Effector CD8-positive, alpha-beta T cell (primary cell): ENCODE data around the gene SEMA3B.
"Not testable (repeated sequence)": the region's sequence is repeated elsewhere in the genome, so short reads cannot be mapped to it uniquely, and the experiment has no call there.

Source experiments
- DNase-seq: peaks from one replicate; lab custom pipeline; 2025; lab: John Stamatoyannopoulos, UW

The SEMA3B gene

DNA sequence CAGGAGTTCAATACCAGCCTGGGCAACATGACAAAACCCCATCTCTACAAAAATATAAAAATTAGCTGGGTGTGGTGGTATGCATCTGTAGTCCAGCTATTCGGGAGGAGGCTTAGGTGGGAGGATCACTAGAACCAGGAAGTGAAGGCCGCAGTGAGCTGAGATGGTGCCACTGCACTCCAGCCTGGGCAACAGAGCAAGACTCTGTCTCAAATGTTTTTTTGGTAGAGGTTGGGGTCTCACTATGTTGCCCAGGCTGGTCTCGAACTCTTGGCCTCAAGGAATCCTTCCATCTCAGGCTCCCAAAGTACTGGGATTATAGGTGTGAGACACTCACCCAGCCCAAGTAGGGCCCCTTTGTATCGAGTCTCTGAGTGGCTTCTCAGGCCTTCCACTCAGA, 25.1 kb downstream of the SEMA3B start:
- no peak for DNase-seq

DNA sequence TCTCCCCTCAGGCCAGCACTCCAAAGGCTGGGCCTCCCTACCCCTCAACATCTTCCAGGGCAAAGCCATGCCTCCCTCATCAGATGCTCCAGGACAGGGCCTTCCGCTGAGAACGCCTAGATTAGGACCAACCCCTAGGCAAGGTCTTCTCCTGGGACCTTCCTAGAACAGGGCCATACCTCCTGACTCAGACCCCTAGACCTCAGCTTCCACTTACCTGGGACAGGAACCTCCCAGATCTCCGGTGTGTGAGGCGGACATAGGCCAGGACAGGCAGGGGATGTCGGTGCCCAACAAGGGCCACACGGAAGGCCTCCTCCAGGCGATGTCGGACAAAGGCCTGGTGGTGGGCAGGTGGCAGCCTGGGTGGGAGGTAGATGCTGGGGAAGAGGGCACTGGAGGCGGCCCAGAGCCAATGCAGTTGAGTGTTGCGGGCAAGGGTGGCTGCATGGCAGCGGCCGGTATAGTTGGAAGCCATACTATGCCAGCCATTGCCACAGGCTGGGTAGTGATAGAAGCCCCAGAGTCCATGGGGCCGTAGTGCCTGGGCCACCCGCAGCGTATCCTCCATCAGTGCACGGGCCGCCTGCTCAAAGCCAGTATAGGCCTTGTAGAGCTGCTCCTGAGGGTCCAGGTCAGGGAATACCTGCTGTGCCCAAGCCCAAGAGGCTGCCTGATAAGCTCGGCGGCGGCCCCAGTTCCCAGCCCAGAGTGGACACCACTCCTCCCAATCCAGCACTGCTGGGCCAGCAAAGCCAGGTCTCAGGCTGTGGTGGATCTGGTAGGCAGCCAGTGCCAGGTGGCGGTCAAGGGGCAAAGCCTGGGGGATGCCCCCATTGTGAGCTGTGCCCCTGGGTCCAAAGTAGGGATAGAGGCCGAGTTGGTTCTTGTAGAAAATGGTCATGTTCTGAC, 25.8 kb downstream of the SEMA3B start:
- DNase-seq = no peak

DNA sequence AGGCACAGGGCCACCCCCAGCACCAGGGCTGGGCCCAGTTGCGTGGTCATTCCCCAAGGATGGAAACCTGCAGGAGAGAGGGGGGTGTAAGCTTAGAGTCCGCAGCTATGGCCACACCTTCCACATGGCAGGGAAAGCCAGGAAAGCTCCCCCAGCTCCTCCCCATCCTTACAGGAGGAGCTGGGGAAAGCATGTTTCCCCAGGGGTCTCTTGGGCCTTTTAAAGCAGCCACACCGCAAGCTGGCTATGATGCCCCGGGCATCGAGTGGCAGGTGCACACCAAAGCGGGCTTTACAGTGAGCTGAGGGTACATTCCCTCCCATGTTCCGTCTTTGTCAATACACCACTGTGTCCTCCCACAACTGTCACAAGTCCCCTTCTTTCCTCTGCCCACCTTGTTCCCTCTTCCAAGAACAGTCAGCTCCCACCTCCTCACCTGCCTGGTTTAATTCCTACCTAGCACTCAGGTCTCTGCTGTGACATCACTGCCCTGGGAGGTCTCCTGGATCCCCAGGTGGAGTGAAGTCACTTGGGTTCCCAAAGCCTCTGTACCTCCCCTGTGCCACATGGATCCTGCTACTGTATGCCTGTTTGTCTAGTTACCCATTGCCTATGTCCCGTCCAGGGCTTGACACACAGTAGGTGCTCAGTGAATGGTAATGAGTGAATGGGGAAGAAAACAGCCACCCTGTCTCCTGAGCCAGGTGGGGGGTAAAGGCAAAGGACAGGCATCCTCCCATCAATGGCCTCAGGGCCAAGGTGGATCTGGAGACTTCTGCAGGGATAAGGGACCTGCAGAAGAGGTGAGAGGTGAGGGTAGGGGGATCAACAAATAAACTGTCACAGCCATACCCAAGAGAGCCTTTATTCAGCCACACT, 26.8 kb downstream of the SEMA3B start:
- no peak for DNase-seq

DNA sequence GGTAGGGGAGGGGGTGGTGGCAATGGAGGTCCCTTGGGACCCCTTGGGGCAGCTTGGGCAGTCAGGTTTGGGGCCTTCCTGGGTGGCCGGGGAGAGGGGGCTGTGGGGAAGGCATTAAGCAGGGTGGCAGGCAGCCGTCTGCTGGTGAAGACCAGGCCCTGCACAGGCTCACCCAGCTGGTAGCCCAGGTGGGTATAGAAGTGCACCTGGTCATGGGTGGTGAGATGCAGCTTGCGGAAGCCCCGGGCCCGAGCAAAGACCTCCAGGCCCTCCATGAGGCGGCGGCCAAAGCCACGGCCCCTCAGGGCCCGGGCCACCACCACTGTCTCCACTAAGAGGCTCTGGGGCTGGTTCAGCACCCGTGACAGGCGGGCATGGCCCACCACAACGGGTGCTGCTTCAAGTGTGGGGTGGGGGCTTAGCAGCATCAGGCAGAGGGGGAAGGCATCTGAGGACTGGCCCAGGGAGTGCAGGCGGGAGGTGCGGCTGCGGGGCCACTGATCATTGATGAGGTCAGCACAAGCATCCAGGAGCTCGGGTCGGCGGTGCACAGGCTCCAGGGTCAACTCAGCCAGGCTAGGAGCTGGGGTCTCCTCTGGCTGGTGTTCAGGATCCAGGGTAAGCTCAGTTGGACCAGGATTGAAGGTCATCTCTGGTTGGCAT, 27.9 kb downstream of the SEMA3B start:
- DNase-seq = no peak

DNA sequence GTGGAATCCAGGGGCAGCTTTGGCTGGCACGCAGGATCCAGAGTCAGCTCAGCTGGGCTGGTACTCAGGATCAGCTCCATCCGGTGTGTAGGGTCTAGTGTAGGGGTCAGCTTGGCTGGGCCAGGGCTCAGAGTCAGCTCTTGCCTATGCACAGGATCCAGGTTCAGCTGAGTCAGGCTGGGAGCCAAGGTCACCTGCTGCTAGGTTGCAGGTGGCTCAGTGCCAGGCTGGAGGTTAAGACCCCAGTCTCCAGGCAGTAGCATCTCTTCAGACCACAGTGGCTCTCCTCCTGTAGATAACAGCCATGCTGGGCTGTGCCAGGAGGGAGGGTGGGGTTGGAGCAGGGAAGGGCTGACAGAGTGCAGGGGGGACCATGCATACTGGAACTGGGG, 28.4 kb downstream of the SEMA3B start:
- no peak for DNase-seq

DNA sequence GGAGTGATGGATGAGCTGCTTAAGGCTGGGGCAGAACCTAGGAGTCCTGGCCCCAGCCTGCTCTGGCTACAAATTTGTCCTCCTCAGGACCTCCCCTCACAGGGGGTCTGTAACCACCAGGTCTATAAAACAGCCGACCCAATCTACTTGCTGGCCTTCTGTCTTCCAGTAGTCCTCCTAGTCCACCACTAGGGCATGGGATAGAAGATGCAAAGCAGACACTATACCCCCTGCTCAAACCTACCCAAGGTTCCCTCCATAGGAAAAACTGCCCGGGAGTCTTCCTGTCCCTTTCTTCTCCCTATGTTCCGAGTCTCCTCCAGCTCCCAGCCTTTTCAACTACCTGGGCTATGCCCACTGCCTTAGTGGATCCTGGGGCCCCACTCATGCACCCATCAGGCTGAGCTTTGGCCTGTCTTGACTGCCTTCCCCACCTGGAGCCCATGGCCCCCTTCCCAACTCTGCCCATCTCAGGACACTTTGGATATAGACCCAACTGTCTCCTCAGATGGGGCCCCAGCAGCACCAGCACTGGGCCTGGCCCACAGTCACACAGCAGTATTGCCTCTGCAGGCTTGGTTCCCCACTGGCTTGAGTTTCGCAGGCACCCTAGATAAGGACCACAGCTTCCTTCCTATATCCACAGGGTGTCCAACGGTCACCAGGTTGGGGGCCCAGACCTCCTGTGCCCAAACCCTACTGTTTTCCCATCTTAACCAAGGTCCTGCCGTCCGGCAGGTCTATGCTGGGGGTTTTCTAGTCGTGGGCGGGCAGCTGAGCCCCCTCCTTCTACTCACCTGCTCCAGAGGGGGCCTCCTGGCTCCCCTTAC, 29.2 kb downstream of the SEMA3B start:
- no peak for DNase-seq

DNA sequence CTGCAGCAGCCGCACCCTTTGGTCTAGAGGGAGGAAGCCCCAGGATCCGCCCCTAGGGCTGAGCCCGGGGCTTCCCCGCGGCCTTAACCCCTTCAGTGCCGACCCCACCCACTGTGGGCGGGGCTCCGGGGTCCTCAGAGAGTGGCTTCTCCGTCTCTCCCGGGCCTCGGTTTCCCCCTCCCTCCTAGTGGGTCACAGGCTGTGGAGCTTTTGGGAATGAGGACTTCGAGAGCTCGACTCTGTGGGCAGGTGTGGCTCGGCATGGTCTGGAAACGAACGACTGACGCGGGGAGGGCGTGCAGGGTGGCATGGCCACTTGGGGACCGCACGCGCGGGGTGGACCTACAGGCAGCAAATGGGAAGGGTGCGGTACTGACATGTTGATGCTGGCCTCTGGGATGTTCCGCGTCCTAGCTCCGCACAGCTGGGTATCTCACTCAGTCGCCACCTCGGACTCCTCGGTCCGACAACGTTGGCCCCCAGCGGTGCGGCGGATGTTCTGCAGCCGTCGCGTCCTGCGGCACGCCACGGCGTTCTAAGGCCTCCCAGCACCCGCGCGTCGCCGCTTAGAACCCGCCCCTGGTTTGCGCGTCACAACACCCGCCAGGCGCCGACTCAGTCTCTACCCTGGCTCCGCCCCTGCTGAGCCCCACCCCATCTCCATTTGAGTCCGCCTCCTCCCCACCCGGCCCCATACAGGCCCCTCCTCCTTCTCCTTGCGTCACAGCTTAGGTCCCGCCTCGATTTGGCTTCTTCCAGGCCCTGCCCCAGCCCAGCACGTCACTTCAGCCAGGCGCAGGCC, 30.1 kb downstream of the SEMA3B start, which contains the start of the genes HYAL3 and NAA80:
HYAL3 (minus strand) TSS at position 570 of the 802 bp plus-strand sequence. CDS start 3,803 bp downstream, outside the sequence.
NAA80 (minus strand) TSS at position 570 of the 802 bp plus-strand sequence. CDS start 1,942 bp downstream, outside the sequence.
- DNase-seq = peak; percentile 98

DNA sequence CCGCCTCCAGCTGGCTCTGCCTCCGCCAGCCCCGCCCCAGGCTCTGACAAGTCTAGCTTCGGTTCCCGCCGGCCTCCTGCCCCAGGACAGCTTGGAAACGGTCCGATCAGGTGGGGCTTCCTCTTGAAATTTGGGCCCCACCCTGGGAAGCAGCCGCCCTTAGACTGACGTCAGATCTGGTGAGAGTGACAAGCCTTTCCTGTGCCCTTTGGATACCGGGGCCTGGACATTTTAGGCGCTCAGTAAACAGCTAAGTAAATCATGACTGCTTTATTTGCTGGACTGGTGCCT, 30.6 kb downstream of the SEMA3B start:
- no peak for DNase-seq

DNA sequence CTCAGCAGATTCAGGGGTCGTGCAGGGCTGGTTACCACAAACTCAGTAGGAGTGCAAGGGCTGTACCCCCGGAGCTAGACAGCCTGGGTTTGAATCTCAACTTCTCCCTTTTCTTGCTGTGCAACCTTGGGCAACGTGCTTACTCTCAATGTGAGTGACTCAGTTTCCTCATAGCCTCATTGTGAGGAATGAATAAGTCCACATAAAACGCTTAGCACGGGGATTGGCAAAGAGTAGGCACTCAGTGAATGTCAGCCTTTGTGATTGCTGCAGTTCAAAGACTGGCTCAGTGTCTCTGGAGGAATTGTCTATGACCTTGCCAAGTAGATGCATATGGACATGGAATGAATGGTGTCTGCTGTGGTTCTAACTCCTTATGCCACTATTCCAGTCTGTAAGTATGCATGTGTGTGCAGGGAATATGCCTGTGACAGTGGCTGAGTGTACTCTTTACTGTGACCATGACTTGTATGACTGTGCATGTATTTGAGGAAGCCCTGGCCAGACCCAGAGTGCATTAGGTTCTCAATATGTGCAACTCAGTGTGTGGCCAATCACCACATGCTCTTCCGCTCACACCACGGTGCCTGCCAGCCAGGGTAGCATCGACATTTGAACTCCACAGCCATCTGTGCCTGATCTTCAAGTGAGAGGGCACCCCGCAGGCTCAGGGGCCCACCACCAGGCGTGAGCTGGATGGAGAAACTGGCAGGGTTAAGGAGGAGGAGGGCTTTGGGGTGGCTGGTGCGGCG, 31.2 kb downstream of the SEMA3B start:
- DNase-seq = no peak

DNA sequence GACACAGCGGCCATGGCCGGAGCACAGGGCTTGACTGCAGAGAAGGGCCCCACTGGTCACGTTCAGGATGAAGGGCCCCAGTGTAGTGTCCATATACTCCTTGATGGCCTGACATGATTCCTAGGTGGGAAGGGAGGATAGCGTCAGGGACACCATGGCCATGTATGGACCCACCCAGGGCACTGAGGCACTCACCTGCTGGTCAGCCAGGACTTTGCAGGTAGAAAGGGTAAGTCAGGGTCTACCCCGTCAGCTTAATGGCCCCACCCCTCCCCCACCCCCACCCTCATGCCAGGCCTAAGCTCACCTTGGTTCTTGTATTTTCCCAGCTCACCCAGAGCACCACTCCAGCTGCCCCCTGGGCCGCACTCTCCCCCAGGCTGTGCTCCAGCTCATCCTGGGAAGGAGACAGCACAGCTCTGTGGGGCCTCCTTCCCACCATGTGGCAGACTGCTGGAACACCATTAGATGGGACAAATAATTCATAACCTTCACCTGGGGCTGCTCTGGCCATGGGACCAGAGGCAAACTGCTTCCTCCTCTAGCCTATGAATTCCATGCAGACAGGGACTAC, 31.8 kb downstream of the SEMA3B start:
- no peak for DNase-seq

DNA sequence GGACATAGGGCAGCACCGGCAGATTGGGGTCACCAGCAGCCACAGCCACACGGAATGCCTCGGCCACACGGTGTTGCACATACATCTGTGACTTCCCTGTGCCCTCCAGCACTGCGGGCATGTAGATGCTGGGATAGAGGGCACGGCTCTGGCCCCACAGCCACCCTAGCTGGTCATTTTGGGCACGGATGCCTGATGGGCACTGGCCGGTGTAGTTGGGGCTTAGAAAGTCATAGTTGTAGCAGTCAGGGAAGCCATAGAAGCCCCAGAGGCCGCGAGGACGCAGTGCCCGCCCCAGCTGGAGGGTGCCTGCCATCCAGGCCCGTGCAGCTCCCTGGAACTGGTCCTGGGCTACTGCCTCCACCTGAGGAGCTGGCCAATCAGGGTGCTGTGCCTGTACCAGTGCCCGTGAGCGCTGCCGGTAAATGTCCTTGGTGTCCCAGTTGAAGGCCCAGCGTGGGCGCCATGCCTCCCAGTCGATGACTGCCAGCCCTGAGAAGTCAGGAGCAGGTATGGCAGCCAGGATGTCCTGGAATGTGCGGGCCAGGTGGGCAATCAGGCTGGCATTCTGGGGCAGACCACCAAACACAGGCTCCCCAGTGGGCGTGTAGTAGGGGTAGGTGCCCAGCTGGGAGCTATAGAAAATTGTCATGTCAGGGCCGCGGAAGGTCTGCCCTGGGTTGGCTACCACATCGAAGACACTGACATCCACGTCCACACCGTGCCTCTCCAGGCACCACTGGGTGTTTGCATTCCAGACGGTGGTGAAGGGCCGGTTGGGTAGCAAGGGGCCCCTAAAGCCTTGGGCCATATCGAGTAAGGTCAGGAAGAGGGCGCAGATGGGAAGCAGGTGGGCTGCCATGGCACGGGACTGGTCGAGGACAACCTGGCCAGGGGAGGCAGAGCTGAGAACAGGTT, 33.4 kb downstream of the SEMA3B start:
- DNase-seq = no peak

DNA sequence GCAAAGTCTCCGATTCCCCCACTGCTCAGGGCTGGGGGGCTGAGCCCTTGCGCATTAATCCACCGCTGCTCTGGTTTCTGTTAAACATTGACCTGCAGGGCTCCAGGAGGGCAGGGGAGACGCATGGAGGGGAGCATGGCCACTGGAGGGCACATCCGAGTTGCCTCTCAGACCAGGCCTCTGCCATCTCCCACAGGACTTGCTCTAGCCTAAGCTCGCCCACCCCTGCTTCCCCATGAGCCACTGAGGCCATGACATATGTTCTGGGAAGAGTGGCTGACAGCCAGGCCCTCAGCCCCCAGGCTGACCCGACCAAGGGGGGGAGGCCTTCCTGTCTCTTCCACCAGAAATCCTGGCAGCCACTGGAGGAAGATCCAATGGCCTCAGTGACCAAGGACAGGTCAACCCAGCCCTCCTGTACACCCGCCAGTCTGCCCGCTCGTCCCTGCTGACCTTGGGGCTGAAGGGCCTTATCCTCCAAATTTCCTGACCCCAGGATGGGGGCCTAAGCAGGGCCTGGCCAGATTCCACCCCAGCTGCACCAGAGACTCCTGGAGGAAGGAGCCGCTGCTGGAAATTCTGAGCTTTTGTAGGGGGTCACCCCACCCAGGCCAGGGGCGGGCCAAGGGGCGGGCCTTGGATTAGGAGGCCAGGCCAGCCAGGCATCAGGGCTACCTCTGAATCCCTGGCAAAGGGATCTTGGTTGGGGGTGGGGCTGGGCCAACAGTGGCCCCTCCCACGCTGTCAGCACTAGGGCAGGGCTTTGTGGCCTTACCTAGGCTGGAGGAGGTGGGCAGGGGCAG, 34.3 kb downstream of the SEMA3B start, which contains the start of gene HYAL1:
HYAL1 (minus strand) TSS at position 562 of the 803 bp plus-strand sequence. CDS start 618 bp downstream, outside the sequence.
- no peak for DNase-seq

DNA sequence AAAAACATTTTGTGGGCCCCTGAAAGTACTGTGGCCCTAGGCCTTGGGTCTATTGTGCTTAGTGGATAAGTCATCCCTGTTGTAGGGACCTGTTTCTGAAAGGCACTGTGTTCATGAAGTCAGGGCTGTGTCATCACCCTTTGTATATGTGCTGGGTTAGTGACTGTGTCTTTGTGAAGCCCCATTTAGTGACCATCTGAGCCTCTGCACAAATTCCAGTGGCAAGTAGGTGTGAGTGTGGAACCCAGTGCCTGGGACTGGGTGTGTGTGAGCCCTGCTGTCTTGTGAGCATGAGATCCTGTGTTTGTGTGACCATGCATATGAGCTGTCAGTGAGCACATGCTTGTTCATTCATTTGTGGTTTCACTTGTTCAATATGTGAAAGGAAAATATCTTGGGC, 35.7 kb downstream of the SEMA3B start:
- DNase-seq = no peak

DNA sequence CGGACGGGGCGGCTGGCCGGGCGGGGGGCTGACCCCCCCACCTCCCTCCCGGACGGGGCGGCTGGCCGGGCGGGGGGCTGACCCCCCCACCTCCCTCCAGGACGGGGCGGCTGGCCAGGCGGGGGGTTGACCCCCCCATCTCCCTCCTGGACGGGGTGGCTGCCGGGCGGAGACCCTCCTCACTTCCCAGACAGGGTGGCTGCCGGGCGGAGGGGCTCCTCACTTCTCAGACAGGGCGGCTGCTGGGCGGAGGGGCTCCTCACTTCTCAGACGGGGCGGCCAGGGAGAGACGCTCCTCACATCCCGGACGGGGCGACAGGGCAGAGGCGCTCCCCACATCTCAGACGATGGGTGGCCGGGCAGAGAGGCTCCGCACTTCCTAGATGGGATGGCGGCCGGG, 43.1 kb downstream of the SEMA3B start:
- DNase-seq = not testable (repeated sequence)

DNA sequence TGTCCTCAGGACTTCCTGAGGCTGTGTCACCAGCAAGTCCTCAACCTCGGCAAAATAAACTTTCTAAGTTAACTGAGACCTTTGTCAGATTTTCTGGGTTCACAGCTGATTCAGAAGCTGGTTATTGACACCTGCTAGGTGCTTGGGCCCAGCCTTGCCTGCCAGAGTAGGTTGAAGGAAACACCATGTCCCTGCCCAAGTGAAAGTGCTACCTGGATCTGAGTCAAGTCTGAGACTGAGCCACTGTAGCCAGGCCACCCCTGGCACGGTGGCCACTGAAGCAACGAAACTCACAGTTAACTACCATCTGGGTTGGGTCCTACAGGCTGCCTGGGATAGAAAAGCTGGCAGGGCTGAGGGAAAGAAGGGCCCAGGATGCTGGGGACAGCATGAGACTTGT, 45.4 kb downstream of the SEMA3B start:
- no peak for DNase-seq

DNA sequence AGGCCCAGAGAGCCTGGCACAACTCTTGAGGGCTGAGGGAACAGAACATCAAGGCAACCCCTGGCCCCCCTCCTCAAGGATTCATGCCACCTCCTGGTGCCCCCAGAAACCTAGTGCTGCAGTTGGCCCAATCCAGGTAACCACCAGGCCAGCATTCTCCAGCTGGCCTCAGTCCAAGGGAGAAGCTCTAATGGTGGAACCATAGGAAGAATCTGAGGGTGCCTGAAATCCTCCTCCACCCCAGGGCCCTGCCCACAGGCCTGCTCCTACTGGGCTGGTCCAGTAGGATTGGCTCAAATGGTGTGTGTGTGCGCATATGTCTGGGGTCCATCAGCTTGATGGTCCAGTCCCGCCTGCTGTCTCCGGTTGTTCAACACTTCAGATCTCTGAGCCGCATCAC, 45.9 kb downstream of the SEMA3B start:
- DNase-seq = no peak

DNA sequence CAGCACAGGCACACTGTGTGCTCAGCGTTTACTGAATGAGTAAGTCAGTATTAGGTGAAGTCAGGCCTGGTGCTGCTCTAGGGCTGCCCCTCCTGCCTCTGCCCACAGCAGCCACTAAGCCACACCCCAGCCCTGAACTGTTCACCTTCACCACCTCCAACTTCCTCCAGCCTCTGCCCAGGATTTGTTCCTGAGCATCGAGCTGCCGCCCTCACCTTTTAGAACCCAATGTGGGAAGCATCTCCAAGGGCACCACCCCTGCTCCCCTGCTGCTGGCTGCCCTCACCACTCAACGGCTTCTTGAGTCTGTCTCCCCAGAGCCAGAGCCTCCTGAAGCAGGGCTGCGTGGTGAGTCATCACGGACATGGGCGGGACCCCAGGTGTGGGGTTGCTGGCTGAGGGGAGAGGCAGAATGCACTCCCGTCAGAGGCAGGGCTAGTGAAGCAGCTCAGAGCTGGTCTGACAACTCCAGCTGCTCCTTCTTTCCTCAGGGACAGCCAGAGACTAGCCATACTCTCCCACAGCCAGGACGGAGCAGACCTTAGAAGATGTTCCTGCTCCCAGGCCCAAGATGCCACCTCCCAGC, 47.8 kb downstream of the SEMA3B start:
- DNase-seq = peak; percentile 14
